Suppressor macrophage (primary cell): Measurements from ENCODE around the gene PSMG2.
A peak's percentile ranks its signal among the peaks of the same experiment; 100 is the strongest.
"Not testable (repeated sequence)": the region's sequence is repeated elsewhere in the genome, so short reads cannot be mapped to it uniquely, and the experiment has no call there.

Experiments used
- DNase-seq, 4 experiments: peaks; one replicate each; pipeline ENCODE4 v3.0.0-alpha.2; 2020 to 2022

The PSMG2 gene

DNA sequence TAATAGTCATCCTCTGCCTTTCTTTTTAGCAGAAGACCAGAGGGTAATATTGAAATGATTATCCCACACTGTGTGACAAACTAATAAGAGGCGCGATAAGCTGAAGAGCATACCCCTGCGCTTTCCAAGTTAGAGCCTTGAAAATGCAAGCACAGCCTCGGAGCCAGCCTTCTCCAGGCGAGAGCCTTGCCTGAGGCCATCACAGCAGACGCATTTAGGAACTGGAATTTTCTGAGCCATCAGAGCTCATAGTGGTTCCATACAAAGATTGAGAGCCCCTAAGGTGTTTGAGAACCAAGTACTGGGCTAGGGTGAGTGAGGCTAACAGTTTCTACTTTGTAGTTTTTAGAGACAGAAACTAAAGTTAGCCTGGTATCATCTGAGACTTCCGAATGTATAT lies 19.9 kb downstream of the PSMG2 start:
- DNase-seq, result no peak

DNA sequence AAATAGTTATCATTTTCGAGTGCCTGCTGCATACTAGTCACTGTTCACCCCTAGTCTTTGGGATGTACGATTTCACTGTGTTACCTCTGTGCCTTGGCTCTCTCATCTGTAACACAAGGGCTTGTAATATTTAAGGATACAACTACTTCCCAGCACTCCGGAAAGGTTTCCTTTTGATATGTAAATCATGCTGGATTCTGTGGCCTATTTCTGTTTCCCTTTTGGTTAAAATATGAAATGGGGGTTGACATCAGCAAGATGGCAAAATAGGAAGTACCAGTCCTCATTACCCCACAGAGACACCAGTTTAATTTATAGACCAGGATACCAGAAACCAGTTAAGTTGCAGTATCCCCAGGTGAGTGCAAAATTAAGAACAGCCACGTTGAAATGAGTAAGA lies 23.5 kb downstream of the PSMG2 start:
- peak in 2 of 4 experiments; percentile 26 to 30 for DNase-seq

DNA sequence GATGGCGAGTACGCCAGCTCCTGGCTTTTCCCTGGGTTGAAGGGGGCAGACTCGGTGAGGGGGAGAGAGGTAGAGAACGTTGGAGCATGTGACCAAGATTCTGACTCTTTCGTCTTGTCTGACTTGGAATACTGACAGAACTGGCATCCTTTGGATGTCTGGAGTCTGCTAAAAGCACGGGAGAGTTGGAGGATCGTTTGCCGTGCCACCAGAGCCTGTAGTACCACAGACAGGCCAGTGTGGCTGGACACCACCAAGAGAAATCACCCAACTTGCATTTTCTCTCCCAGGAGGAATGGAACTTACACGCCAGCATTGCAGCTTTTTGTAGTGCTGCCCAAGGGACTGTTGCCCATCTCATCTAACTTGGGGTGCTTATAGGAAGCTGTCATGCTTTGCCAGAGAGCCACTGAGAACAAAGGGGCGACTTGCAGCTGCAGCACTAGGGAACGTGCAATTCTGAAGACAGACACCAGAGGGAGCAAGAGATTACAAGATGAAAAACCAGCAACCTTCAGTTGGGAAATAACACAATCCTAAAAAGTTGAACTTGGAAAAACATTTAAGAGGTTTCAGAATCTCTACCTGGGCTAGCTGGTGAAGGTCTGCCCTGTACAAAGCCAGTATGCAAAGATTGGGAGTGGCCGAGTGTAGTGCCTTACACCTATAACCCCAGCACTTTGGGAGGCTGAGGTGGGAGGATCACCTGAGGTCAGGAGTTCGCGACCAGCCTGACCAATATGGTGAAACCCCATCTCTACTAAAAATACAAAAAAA lies 24.1 kb downstream of the PSMG2 start:
- peak; percentile 75 to 84 (median 84) for DNase-seq

DNA sequence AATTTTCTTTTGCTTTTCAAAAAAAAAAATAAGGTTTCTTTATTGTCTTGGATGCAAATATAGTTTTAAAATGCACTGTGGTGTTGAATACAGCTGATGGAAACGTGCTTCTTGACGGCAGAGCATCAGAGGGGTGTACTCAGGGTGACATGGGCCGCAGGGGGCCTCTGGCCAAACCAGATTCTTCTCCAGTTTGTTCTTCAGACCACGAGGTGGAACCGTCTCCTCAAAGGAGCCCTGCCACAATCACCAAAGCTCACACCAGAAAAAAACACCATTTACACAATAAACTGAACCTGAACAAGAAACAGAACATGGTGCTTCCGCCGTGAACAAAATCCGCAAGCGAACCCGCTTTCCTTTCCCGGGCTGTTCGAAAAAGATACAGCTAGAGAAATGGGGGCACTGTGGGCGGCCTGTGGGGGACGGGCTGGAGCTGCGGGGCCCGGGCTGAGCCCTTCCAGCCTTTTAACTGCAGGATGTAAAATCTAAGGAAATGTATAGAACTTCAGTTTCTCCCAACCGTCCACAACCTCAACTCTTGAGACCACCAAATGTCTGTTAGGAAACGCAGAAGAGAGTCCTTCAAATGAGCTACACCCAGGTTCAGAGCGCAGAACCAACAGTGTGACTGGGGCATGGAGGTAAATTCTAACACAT lies 34.5 kb downstream of the PSMG2 start:
- no peak for DNase-seq

DNA sequence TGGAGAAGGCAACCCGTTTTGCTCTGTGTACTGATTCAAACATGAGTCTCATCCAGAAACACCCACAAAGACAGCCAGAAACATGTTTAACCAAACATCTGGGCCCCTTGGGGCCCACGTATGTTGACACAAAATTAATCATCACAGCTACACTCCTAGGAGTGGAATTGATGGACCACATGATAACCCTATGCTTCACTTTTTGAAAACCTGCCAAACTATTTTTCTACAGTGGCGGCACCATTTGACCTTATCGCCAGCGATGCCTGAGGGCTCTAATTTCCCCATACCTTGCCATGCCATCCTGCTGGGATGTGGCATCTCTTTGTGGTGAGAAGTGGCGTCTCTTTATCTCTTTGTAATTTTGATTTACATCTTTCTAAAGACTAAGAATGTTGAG lies 38.5 kb downstream of the PSMG2 start:
- no peak for DNase-seq

DNA sequence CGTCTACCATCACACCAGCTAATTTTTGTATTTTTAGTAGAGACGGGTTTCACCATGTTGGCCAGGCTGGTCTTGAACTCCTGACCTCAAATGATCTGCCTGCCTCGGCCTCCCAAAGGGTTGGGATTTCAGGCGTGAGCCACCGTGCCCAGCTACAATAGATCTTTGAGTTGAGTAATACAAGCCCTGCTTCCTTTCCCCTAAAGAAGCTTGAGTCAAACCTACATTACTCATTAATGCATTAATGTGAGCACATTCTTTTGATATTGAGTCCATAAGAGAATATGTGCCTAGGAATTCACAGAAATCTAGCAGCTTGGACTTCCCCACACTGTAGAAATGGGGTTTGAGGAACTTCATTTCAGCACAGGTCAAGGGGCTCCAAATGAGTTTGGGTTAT lies 39.6 kb downstream of the PSMG2 start:
- DNase-seq, result no peak

DNA sequence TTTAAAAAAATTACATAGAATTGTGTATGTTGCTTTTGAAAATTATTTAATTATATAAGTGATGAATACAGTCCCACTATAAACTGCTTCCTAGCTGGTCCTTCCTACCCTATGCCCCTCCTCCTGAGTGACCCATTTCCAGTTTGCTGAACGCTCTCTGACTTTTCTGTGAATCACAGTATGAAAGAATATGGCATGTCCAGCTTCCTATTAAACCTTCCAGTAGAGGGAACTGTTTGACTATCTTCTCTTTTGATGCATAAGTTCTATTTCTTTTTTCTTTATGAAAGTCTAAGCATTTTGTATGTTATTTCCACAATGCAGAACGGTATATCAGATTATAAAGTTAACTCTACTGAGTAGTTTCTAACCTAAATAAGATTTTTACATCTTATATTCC lies 41.3 kb downstream of the PSMG2 start:
- DNase-seq, result peak; percentile 28 to 76 (median 60)

DNA sequence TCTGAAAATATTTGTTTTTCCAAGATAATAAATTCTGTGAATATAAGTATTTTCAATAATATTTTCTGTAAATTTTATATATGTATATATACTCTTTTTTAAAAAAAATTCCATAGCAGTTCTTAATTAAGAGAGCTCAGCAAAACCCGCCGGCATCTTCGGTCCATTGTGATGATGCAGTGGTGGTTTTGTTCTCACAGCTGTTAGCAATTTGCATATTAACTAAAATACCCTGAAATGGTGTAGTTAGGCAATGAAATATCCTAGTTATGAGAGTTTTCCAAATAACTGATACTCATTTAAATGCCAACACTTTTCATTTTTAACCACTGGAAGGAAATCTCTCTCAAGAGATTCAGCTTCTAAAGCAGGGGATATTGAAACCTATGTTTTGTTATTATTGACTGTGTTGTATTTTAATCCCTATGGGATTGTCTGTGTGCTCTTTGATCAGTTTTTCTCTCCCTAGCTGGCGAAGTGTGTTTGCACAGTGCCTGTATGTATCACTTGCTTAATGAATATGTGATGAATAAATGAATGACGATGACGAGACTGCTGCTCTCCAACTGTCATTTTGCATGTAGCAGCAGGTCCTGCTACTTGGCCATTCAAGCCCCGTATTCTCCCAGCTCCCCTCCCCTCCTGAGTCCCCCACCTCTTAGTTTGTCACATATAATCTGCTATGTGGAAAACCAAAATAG lies 42.4 kb downstream of the PSMG2 start:
- no peak for DNase-seq

DNA sequence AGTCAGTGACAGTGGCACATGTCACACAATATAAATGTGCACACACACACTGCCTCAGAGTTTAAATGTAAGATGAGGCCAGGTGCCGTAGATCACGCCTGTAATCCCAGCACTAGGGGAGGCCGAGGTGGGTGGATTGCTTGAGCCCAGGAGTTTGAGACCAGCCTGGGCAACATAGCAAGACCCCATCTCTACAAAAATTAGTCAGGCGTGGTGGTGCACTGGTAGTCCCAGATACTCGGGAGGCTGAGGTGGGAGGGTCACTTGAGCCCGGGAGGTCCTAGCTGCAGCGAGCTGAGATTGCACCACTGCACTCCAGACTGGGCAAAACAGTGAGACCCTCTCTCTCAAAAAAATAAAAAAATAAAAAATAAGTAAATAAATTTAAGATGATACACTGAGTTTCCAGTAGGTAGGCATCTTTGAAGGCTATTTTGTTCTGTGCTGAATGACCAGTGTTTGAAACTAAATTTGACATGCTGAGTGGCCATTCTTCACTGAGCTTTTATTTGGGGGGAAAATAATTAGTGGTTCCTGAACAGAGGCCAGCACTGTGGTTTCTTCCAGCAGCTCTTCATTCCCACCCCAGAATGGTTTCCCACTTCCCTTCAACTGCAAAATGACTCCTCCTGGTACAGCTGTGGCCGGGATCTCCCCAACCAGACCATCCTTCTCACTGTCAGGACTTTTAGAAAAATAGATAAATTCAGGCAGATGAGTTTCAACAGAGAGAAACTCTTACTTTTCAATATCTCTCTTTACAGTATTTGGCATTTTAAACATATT lies 44.9 kb downstream of the PSMG2 start:
- no peak for DNase-seq

DNA sequence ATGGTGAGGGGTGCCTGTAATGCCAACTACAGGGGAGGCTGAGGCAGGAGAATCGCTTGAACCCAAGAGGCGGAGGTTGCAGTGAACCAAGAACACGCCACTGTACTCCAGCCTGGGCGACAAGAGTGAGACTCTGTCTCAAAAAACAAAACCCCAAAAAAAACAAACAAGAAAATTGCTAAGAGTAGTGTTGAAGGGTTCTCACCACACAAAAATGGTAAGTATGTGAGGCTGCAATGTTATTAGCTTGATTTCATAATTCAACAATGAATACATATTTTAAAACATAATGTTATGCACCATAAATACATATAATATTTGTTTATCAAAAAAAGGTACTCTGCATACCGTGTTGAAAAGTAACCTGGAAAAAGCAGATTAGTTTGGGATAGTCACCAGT lies 45.8 kb downstream of the PSMG2 start:
- no peak for DNase-seq

DNA sequence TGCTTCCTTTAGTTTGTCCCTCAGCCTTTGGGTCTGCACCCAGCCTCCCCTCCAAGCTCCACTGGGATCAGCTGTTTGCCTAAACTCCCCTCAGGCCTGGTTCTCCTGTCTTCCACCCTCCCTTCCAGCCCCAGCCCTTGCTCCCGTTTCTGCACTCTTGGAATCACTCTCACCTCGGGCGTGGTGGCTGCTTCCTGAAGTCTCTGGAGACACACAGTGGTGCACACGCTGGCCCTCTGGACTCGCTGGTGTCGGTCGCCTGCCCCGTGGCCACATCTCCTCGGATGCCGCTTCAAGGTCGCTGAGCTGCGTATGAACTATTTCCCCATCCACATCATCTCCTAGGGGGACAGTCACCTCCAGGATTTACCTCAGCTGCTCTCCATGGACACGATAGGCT lies 46.3 kb downstream of the PSMG2 start:
- DNase-seq, result no peak

DNA sequence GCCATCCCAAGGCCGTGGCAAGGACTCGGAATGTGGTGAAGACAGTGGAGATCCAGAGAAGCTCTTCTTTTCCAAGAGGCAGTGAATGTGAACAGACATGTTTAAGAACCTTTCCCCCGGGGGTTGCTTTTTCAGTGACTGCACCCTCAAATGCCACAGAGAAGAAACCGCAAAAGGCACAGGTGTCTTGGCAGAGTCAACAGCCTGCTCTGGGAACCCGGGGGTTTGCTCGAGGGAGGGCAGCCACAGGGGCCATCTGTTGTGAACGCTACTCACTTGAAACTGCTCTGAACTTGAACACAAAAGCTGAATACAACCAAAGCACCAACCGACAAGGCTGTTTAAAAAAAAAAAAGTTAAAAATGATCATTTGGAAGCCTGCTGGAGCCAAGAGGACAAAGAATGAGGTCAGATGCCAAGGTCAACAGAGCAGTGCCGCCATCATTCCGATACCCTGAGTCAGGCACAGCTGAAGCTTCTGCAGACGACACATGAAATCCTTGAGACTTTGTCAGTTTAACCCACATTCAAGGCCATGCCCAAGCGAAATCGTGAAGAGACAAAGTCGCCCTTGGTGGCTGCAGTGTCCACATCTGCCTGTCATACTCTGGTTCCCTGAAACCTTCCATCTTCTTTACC lies 47.4 kb downstream of the PSMG2 start:
- DNase-seq, result no peak

DNA sequence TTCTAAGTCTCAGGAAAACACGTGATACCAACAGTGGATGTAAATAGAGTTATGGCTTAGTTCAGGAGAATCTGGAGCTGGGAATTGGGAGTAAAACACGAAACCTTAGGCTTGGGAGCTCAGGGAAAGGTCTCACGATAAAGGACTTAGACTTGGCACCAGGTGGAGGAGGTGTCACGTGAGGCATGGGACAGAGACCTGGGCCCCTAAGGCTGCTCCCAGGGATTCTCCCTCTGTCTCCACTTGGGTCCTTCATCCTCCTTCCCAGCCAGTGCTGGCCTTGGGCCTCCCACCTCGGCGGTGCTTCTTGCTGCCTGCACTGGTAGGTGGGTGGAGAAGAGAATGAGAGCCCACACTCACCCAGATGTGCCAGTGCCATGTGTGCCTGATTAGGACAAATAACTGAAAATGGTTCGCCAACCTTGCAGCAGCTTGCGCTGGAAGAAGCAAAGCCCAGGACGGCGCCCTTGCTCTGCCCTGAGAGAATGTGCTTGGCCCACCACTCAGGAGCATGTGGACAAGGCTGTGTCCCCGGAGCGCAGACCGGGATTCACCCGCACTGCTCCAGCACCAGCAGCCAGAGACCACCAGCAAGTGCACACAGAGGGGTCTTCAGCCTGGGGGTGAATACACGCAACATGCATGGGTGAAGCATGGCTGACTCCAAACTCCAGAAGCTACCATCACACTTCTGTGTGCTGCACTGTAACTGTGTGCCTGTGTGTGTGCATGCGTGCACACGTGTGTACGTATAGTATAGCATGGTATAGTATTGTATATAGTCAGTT lies 48.1 kb downstream of the PSMG2 start:
- no peak for DNase-seq

DNA sequence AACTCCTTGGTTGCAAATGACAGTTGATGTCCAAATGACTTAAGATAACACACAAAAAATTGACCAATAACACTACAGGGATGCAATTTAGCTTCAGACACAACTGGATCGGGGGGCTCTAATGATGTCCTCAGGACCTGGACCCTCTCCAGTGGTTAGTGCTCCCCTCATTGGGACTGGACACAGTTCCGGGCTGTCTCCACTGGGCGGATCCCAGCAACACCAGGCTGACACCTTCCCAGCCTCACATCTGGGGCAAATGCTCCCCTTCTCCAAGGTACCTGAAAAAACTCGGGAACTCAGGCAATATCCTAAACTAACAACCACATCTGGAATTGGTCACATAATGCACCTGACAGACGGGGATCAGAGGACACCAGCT lies 48.7 kb downstream of the PSMG2 start:
- no peak for DNase-seq

DNA sequence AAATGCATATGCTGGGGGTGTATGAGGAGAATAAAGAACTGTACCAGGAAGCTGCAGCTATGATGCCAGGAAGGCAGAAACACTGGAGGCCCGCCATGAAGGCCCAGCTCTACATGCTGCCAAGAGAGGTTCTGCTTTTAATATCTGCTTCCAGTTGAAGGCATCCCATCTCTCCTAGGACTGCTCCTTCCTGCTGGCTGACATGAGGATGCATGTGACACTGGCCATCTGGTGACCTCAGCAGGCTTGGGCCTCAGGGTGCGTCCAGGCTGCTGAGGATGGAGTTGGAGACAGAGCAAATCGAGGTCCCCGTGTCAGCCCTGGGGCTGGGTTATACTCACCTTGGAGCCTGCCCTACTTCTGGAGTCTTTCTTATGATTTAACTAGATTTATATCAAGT lies 49.0 kb downstream of the PSMG2 start:
- peak in 2 of 4 experiments; percentile 6 to 8 for DNase-seq

DNA sequence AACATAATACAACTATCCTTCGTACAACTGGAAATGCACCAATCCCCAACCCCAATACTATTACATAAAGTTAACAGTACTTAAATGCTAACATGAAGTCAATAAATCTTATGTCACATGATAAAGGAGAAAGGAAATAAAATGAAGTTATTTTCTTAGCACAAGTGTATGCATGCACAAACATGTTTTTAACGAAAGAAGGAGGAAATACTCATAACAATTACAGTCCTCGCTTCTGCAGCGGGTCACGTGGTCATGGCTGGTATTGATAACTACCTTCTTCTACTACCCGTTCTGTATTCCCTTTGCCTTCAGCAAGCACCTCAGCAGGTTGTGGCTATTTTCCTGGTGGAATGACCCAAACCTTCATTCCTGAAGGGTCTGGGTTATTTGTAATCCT lies 51.7 kb downstream of the PSMG2 start:
- DNase-seq, result no peak

DNA sequence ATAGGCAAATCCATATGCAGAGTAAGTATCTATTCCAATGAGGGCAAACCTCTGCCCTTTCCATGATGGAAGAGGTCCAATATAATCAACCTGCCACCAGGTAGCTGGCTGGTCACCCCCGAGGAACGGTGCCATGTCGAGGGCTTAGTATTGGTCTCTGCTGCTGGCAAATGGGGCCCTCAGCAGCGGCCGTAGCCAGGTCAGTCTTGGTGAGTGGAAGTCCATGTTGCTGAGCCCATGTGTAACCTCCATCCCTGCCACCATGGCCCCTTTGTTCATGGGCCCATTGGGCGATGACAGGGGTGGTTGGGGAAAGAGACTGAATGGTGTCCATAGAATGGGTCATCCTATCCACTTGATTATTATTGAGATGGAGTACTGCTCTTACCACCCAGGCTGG lies 52.8 kb downstream of the PSMG2 start:
- not testable (repeated sequence) for DNase-seq

DNA sequence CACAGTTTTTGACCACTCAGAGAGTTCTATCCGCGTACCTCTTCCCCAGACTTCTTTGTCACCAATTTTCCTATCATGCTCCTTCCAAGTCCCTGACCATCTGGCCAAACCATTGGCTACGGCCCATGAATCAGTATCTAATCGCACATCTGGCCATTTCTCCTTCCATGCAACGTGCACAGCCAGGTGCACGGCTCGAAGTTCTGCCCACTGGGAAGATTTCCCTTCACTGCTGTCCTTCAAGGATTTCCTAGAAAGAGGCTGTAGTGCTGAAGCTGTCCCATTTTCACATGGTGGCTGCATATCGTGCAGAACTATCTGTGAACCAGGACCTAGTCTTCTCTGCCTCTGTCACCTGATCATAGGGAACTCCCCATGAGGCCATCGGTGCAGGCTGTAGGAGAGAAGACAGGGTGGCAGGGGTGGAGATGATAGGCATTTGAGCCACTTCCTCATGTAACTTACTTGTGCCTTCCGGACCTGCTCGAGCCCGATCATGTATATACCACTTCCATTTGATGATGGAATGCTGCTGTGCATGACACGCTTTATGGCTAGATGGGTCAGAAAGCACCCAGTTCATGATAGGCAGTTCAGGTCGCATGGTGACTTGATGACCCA lies 53.9 kb downstream of the PSMG2 start:
- DNase-seq, result peak in 3 of 4 experiments; percentile 7 to 47 (median 11)

DNA sequence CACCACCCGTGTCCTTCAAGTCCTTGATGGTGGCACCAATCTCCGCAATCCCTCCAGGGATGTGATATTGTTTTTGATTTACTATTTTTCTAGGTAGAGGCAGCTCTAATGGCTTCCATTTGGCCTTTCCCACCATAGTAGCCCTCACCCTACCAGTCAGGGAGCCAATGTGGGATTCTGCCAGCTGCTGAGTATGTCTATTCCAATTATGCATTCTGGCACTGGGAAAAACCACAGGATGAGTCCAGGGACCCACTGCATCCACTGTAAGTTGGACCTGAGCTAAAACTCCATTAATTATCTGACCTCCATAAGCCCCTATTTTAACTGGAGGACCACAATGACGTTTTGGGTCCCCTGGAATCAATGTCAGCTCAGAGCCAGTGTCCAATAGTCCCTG lies 55.7 kb downstream of the PSMG2 start:
- not testable (repeated sequence) for DNase-seq

DNA sequence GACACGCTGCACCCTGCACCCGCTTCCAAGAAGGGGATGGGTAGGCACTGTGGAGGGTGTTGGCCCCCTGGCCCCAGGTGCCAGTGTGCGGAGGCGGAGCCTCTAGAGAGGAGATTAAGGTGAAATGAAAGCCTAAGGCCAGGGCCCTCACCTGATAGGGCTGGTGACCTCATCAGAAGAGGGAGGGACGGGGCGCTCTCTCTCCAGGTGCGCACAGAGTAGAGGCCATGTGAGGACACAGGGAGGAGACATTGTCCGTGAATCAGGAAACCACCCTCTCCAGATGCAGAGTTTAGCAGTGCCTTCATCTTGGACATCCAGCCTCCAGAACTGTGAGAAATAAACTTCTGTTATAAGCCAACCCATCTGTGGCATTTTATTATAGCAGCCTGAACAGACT lies 62.3 kb downstream of the PSMG2 start:
- DNase-seq, result no peak

DNA sequence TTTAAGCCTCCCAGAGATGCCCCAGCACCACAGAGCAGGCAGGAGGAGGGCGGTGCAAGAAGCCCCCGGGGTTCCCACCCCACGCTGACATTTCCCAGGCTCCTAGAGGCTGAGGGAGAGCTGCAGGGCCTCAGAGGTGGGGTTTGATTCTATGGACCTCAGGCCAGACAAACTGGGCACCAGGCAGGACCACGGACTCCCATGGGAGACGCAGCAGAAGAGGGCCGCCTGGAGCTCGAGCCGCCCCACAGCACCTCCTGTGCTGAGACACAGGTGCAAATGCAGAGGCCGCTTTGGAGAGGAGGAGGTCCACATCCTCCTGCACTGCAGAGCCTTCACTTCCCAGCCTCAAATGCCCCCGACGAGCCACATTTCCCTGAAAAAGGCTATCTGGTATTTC lies 62.7 kb downstream of the PSMG2 start:
- DNase-seq, result no peak
